SH-SY5Y (cell line): Measurements from ENCODE around the gene RPN2.

ENCODE experiments used
- GATA2 ChIP-seq: IDR thresholded peaks from 2 replicates; pipeline ENCODE4 v1.6.1; 2011; ENCODE audit warnings: mild to moderate bottlenecking, low read depth, low read length
- GATA3 ChIP-seq: IDR thresholded peaks from 2 replicates; pipeline ENCODE4 v1.6.1; 2011; ENCODE audit warnings: low read depth, mild to moderate bottlenecking, low read length, moderate library complexity

DNA sequence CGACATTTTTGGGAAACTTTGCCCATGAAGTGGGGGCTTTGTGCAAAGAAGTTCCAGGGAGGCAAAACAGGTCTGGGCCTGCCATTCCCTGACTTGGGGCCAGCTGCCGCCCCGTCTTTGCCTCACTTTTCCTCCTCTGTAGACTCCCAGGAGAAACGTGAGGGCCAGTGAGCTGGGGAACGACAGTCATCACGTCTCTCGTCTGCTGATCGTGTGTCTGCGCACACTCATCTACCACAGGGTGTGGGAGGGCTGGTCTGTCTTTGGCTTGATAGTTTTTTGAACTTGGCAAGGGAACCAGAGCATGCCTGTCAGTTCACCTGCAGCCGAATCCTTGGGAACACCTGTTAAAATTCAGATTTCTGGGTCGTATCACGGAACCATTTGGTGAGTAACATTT lies 74.0 kb downstream of the RPN2 start:
- TF ChIP-seq GATA2: no peak
- TF ChIP-seq GATA3: no peak
